Hematopoietic multipotent progenitor cell treated with erythropoietin and hydrocortisone succinate and interleukin-3 and kit ligand, for 6 days (in vitro differentiated cells): ENCODE measurements around the gene ANKRD2.
"Not testable (repeated sequence)": the region's sequence is repeated elsewhere in the genome, so short reads cannot be mapped to it uniquely, and the experiment has no call there.

Source experiments
- DNase-seq: peaks from one replicate; pipeline ENCODE4 v3.0.0-alpha.2; 2015

ANKRD2 gene, protein sequence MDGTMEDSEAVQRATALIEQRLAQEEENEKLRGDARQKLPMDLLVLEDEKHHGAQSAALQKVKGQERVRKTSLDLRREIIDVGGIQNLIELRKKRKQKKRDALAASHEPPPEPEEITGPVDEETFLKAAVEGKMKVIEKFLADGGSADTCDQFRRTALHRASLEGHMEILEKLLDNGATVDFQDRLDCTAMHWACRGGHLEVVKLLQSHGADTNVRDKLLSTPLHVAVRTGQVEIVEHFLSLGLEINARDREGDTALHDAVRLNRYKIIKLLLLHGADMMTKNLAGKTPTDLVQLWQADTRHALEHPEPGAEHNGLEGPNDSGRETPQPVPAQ

GRCh38 chr10:97572214-97572989, at the start of gene ANKRD2:
Gene ANKRD2, plus strand, starts transcription at chr10:97572779. Its CDS starts 10 bp downstream, at chr10:97572789.
- peak; percentile 92 for DNase-seq

GRCh38 chr10:97522937-97523336, 49.6 kb upstream of the ANKRD2 start:
- no peak for DNase-seq

DNA sequence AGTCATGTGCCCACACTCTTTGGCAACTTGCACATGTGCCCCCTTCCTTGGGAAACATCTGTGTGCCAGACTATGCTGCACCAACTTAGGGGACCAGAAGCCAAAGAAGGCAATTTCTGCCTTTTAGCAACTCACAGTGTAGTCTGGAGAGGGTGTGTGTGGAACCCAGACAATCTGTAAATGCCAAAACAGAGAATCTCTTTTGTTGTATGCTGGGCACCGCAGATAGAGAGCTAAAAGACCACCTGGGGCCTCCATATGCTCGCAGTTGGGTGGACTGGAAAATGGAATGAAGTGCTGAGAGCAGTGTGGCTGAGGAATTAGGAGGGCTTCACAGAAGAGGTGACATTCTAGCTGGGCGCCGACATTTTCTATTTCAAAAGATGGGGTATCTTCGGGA, 47.5 kb upstream of the ANKRD2 start:
- DNase-seq, result no peak

DNA sequence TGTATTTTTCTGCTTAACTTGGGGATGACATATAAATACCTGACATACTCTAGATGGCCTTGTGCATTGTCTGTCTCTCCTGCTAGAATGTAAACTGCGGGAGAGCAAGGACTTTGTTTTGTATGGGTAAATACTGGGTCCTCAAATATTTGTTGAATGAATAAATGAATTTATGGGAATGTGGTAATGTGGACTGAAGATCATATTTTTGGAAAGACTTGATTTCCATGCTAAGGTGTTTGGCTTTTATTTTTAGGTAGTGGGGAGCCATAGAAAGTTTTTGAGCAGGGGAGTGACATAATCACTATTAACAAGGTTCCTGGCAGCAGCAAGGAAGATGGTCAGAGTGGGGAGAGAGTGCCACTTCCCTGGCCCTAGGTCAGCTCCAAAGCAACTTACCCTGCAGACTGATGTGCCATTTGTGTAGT, 46.9 kb upstream of the ANKRD2 start:
- no peak for DNase-seq

DNA sequence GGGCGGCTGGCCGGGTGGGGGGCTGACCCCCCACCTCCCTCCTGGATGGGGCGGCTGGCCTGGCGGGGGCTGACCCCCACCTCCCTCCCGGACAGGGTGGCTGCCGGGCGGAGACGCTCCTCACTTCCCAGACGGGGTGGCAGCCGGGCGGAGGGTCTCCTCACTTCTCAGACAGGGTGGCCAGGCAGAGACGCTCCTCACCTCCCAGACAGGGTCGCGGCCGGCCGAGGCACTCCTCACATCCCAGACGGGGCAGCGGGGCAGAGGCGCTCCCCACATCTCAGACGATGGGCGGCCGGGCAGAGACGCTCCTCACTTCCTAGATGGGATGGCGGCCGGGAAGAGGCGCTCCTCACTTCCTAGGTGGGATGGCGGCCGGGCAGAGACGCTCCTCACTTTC, 43.7 kb upstream of the ANKRD2 start:
- not testable (repeated sequence) for DNase-seq

- DNase-seq, result no peak
Measured at GRCh38 chr10:97529685-97530465, 42.7 kb upstream of the ANKRD2 start.

- no peak for DNase-seq
Measured at GRCh38 chr10:97531401-97531986, 41.1 kb upstream of the ANKRD2 start.

DNA sequence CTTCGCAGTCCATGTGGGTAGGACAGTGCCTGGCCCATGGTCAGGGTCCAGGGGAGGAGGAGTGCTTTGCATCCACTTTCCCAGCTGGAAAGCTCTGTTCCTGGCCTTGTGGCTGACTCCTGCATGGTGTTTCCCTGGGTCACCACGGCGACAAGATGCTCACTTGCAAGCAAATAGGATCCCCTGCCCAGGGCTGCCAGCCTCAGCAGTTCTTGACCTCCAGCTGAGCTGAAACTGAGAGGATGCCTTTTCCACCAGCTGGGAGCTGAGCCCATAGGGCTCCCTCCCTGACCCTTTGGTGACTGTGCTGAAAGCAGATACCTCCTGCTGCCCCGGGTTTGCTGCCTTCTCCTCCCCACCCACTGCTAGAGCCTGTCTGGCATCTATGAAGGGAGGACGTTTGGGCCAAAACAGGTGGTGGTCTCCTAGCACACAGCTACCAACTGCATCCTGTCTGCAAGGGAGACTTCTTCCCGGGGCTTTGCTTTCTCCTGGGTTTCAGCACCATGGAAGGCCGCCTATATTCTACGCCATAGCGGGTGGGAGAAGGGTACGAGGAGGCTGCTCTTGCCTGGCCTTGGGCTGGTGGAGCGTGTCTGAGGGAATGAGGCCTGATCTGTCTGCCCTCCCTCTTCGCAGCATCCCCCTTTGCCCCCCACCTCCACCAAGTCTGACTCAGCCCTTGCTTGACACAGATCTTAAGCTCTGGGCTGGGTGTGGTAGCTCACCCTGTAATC, 39.5 kb upstream of the ANKRD2 start:
- no peak for DNase-seq

- no peak for DNase-seq
Measured at GRCh38 chr10:97533888-97534287, 38.7 kb upstream of the ANKRD2 start.

- peak; percentile 71 for DNase-seq
Measured at GRCh38 chr10:97534746-97535367, 37.7 kb upstream of the ANKRD2 start.

GRCh38 chr10:97537186-97537869, 35.3 kb upstream of the ANKRD2 start:
- DNase-seq, result no peak

DNA sequence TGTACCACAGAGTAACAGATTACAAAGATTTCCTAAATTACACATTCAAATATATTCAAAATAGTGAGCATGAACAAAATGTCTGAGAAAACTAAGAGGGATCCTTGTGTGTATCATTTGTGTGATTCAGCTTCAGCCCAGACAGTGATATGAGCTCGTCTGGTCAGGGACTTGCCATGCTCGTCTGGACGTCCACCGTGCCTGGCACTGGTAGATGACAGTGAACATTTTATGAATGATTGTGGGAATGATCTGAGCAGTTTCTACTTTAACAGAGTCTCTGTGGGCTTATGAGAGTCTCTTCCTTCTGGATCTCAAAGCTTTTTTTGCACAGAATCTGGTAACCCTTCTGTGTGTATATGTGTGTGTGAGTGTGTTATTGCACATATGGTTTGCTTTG, 34.2 kb upstream of the ANKRD2 start:
- DNase-seq, result no peak

- DNase-seq, result no peak
Measured at GRCh38 chr10:97538839-97539238, 33.7 kb upstream of the ANKRD2 start.

GRCh38 chr10:97539523-97540200, 32.9 kb upstream of the ANKRD2 start:
- no peak for DNase-seq

DNA sequence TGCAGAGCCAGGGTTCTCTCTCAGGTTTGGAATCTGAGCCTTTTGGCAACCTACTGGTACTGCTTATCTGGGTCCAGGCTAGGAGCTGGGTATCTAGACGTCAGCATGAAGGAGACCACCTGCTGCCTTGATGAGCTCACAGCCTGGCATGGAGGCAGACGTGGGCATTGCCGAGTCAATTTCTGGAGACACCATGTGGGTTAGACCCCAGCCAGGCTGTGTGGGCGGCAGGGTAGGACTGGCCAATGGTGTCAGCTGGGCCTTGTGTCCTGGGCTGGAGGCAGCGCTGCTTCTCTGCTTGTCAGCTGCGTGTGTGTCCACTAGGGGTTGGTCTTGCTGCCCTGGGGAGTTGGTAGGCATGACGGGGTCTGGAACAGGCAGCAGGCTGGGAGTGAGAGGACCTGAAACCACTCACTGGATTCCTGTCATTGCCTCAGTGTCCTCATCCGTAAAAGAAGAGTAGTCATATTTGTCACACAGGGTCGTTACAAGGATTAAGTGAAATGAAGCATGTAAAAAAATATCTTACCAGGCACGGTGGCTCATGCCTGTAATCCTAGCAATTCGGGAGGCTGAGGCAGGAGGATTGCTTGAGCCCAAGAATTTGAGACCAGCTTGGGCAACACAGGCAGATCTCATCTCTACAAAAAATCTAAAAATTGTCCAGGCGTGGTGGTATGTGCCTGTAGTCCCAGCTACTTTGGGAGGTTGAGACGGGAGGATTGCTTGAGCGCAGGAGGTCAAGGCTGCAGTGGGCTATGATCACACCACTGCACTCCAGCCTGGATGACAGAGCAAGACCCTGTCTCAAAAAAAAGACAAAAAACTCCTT, 31.7 kb upstream of the ANKRD2 start:
- DNase-seq, result no peak

- no peak for DNase-seq
Measured at GRCh38 chr10:97542169-97543024, 30.2 kb upstream of the ANKRD2 start.

- DNase-seq, result peak; percentile 50
Measured at GRCh38 chr10:97543025-97543546, 29.5 kb upstream of the ANKRD2 start.
